LNCAP (cell line): ENCODE data around the gene MBP.

Source experiments
- CTCF ChIP-seq: fragments of 450-650 bp; IDR thresholded peaks from 2 replicates; pipeline ENCODE4 v1.5.1; 2017; ENCODE audit warnings: mild to moderate bottlenecking

MBP gene

DNA sequence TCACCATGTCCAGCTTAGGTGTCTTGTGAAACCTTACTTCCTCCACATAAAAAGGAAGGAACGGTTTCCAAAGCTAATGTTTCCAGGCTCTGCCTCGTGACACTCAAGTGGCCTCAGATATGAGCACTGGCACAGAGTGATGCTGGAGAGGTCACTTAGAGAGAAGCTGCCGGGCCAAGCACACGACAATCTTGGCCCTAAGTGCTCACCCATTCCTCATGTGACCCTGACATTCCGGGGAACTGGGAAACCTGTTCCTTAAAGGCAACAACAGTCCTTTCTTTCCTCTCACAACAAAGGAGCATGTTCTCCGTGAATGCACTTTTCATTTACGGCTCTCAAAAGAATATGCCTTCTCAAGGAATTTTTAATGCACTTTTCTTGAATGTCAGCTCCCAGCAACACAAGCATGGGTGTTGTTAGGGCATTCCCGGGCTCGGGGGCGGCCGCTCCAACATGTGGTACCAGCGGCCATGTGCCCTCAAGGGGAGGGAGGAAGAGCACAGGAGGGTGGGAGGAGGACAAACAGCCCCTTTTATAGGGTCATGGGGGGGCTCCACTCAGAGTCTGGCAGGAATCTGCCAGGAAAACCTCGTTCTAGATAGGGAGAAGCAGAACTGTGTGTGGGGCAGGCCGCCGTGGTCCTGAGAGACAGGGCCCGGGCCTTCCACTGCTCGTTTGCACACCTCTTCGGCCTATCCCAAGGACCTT, 118.6 kb downstream of the MBP start:
- no peak for TF ChIP-seq CTCF

DNA sequence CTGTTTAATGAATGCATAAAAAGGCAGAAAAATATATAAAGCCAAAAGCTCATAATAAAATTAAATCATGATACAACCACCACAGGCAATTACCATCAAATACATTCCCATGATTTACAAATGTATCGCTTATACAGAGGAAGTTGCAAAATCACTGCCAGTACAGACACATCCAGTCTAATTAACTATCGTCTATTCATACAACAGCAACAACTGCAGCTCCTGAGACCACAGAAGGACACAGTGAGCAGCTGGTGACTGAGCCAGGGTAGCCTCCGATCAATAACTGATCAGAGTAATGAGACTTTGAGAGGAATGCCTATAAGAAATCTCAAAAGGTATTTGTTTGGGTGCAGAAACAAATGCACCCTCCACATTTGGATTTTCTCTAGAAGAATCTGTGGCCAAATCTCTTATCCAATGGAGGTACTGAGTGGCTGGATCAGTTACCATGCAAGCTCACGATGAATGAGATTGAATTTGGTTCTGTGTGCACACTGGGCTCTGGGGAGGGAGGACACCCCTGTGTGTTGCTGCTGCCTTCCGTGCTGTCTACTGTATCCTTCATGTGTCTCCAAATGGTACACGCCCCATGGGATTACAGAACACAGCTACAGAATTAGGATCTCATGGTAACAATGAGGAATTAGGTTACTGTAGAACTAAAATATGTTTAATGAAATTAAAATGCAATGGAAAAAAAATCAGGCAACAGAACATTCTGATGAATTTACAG, 119.6 kb downstream of the MBP start:
- no peak for TF ChIP-seq CTCF

- no peak for TF ChIP-seq CTCF
Observed at GRCh38 chr18:77012120-77012519, 120.5 kb downstream of the MBP start.

- no peak for TF ChIP-seq CTCF
Observed at GRCh38 chr18:77009675-77010074, 122.9 kb downstream of the MBP start.

GRCh38 chr18:77008576-77009315, 123.8 kb downstream of the MBP start:
- no peak for TF ChIP-seq CTCF

DNA sequence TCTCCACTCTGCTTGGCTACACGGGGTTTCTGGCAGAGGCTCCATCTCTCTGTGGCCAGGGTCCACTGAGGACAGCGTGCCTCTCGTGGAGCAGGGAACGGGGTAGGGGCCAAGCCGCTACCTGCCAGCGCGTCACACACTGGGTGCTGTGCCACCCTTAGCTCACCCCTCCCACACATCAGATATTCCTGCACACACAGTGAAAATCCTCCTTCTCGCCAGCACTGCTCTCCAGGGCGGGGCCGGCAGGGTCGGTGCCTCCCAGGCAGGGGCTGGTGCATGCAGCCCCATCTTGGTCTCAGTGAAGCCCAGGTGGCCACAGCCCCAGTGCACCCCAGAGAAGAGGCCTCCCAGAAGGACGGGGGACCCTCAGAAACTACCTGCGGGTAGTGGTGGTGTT, 124.6 kb downstream of the MBP start:
- no peak for TF ChIP-seq CTCF

DNA sequence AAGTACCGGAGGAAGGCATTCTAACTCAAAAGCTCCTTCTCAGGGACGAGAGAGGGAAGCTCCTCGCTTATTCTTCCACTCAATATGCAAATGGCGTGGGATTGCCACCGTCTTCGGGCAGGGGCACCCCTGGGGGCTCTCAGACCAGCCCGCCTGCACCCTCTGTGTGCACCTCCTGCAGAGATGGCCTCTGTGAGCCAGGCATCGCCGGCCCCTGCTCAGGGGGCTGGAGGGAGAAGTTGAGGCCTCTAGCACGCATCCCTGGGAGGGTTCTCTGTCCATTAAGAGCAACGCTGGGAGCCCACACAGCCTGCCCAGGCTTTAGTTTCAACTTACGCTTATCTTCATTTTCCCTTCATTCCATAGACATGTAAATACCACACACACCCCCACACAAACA, 125.3 kb downstream of the MBP start:
- no peak for TF ChIP-seq CTCF
